Tibial nerve (tissue), 4 donors: ENCODE results near the gene PAQR4.

Experiments used
- EP300 ChIP-seq, 2 donors: sonication (generic); formaldehyde crosslinking; IDR thresholded peaks; one replicate each; pipeline ENCODE4 v1.6.1; 2017; ENCODE audit warnings: antibody characterized with exemption in 2 of 2, mild to moderate bottlenecking in 1 of 2
- POLR2A ChIP-seq, 2 donors: fragments of 450-650 bp; IDR thresholded peaks; one replicate each; pipeline ENCODE4 v1.6.1; 2017; ENCODE audit warnings: antibody characterized with exemption in 2 of 2, mild to moderate bottlenecking in 2 of 2, moderate library complexity in 2 of 2
- TF ChIP-seq, protein P1 (sequence below), 5 experiments: fragments of 200-600 bp in 3 of 5; fragments of 450-650 bp in 2 of 5; sonication (generic) in 3 of 5; IDR thresholded peaks; one replicate each; pipeline ENCODE4 v1.5.1; 2016 to 2019; ENCODE audit warnings: antibody characterized with exemption in 5 of 5, mild to moderate bottlenecking in 3 of 5, moderate library complexity in 2 of 5

DNA sequence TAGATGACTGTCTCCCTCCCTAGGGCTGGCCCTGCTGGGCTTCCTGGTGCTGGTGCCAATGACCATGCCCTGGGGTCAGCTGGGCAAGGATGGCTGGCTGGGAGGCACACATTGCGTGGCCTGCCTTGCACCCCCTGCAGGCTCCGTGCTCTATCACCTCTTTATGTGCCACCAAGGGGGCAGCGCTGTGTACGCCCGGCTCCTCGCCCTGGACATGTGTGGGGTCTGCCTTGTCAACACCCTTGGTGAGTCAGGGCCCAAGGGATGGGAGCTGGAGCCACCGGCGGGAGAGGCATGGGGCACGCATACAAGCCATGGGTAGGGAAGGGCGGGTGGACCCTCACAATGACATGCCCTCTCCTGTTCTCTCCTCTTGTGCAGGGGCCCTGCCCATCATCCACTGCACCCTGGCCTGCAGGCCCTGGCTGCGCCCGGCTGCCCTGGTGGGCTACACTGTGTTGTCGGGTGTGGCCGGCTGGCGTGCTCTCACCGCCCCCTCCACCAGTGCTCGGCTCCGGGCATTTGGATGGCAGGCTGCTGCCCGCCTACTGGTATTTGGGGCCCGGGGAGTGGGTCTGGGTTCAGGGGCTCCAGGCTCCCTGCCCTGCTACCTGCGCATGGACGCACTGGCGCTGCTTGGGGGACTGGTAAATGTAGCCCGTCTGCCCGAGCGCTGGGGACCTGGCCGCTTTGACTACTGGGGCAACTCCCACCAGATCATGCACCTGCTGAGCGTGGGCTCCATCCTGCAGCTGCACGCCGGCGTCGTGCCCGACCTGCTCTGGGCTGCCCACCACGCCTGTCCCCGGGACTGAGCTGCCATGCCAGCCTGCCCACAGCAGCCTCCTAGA, 2.2 kb downstream of the PAQR4 start:
- TF ChIP-seq POLR2A (IDR thresholded peaks at IDR 0.05) = no peak
- TF ChIP-seq EP300 (IDR thresholded peaks at IDR 0.05) = no peak
- TF ChIP-seq, protein P1, sequence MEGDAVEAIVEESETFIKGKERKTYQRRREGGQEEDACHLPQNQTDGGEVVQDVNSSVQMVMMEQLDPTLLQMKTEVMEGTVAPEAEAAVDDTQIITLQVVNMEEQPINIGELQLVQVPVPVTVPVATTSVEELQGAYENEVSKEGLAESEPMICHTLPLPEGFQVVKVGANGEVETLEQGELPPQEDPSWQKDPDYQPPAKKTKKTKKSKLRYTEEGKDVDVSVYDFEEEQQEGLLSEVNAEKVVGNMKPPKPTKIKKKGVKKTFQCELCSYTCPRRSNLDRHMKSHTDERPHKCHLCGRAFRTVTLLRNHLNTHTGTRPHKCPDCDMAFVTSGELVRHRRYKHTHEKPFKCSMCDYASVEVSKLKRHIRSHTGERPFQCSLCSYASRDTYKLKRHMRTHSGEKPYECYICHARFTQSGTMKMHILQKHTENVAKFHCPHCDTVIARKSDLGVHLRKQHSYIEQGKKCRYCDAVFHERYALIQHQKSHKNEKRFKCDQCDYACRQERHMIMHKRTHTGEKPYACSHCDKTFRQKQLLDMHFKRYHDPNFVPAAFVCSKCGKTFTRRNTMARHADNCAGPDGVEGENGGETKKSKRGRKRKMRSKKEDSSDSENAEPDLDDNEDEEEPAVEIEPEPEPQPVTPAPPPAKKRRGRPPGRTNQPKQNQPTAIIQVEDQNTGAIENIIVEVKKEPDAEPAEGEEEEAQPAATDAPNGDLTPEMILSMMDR (IDR thresholded peaks at IDR 0.05) = no peak
